ENCODE measurements around the gene NTMT1.

The NTMT1 gene

GRCh38 chr9:129637673-129638439 lies 11.9 kb downstream of the NTMT1 start:
- no peak for DNase-seq

GRCh38 chr9:129639034-129639630 lies 13.2 kb downstream of the NTMT1 start:
- DNase-seq, result no peak

DNA sequence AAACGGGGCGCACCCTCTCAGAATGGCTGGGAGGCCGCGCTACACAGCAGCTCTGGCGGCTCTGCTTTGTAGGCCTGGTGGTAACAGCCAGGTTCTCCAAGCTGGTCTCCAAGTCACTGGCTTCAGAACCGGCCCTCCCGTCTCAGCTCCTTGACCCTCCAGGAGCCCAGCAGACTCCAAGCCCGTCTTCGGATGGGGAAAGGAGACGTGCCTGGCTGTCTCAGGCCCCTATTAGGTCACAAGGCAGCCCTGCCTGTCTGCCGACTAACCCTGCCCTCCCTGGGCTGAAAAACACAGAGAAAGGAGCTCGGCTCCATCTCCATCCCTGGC lies 13.8 kb downstream of the NTMT1 start:
- no peak for DNase-seq

DNA sequence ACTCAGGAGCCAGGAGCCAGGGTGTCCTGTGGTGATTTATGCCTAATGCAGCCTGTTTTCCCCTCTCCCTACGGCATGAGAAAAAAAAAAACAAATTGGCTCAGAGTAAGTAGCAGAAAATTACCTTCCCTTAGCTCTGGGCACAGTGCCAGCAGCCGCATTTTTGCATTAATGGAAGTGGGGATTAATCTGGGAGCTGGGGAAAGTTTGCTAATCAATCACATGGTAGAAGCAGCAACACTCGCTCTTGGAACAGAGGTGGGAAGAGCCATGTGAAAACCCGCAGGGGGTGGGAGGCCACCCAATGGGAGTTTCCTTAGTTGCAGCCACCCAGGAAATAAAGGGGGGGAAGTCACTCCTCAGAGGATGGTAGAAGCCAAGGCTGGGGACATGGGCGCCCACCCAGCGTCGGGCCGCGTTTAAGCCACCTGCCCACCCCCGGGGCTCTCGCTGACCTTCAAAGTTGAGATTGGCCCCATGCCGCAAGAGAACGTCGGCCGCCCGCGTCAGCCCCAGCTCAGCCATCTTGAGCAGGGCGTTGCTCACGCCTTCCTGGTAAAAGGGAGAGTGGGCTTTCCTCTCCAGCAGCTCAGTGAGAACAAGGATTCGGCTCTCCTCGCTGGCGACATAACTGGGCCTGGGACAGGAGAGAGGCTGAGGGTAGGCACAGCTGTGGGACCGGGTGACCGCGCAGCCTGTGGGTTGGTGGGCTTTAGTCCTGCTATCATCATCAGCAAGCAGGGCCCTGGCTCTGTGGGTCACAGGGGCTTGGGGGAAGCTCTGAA lies 14.3 kb downstream of the NTMT1 start:
- DNase-seq, result no peak

DNA sequence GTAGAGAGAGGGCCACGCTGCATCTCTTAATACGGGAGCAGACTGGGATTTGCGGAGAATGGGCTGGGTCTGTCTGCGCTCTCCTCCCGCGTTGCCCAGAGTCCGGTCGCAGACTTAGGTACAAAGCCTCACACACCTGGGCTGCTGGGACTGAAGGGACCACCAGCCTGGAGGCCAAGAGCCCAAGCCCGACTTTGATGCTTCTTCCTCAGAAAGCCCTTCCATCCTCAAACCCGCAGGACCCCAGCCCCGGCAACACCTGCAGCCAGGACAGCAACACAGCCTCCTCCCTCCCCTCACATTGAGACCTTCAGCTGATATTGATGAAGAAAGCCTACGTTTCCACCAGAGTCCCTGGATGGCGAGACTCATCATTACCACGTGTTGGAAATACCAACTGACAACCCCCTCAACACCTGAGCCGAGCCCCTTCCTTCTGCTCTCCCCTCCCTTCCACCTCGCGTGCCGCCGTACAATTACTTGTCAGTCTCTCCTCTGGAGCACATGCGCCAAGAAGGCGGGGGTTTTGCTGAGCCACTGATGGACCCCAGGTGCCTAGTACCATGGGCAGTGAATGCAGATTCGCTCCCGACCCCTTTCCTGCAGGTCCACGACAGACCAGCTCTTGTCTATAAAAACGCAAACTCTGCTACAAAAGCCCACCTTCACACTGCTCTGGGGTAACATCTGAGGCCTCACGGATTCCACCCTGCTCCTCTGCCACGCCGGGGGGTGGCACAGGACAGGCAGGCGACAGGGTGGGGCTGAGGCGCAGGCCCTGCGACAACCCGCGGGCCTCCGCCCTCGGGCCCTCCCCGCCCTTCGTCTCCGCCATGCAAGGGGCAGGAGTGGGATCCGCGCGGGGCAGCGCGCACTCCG lies 15.1 kb downstream of the NTMT1 start:
- no peak for DNase-seq

GRCh38 chr9:129641750-129642585 lies 16.0 kb downstream of the NTMT1 start, which contains the start of gene ASB6:
TSS of gene ASB6 (minus strand) at chr9:129642151. CDS start at chr9:129641999, 152 bp downstream.
- DNase-seq, result peak; percentile 81

DNA sequence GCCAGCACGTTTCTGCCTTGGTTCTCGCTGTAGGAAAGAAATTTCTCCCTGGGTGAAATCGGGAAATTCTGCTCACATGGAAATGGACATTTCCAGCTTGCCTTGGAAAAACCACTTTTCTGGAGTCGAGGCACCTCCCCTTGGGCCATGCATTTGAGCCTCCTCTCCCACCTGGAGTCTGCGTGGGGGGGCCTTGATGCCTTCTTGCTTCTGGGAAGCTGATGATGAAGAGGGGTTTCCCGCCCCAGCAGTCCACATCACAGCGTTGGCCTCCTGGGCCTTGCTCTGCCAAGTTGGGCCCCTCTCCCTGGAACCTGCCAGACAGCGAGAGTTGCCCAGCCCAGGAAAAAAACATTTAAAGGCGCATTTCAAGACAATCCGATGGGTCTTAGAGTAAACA lies 17.7 kb downstream of the NTMT1 start:
- DNase-seq, result no peak

- no peak for DNase-seq
These were observed 18.4 kb downstream of the NTMT1 start for GRCh38 chr9:129644365-129644764.

GRCh38 chr9:129644902-129645301 lies 18.9 kb downstream of the NTMT1 start:
- DNase-seq, result no peak

DNA sequence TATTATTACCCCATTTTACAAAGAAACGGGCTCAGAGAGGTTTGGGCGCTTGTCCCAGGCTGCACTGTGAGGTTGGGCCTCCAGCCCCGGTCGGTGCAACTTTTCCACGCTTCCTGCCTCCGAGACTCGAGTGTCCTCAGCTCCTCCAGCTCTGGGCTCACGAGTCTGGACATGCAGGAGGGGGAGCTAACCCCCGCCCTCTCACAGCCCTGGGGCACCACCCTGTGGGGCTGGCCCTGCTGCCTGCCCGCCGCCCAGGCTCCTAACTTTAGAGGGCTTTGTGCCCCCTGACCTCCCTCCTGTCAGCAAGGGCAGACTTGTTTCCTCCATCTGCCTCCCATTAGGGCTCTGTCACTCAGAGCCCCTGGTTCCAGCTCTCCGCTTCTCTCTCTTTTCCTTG lies 20.3 kb downstream of the NTMT1 start:
- DNase-seq, result no peak

DNA sequence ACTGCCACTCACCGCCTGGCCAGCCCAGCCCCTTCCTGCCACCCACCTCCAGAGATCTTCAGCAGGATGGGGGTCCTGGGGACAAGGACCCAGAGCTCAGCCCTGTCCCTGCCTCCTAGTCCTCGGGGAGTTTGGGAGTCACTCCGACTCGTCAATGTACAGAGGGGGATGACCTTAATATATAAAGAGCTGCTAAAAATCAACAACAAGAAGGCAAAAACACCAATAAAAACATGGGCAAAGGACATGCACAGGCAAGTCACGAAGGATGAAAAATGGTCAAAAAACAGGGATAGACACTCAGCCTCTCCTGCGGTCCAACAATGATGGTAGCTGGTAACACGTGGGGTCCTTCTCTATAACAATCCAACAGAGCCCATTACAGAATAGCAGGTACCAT lies 20.7 kb downstream of the NTMT1 start:
- DNase-seq, result no peak

- DNase-seq, result no peak
These were observed 21.7 kb downstream of the NTMT1 start for GRCh38 chr9:129647635-129648034.

DNA sequence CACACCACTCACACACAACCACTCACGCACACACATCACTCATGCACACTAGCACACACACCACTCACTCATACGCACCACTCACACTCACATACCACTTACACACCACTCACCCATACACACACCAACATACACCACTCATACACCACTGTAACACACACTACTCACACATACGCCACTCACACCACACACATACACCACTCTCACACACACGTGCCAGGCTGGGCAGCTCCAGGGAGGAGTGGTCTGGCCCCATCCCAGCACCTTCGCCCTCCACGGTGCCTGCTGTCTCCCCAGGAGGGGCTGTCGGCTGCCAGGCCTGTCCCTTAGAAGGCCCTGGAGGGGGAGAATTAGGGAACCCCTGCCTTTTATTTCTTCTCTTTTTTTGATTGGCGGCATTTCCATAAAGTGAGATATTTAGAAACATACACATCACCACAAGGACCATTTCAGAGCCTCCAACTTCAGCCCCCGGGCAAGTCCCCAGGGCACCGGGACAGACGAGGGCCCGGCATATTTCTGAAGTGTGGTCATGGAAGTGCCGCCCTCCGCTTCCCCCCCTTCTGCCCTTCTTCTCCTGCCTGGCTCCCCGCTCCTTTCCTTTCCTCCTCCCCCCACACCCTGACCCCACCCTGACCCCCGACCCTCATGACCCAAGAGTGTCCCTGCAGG lies 22.3 kb downstream of the NTMT1 start:
- DNase-seq, result no peak

DNA sequence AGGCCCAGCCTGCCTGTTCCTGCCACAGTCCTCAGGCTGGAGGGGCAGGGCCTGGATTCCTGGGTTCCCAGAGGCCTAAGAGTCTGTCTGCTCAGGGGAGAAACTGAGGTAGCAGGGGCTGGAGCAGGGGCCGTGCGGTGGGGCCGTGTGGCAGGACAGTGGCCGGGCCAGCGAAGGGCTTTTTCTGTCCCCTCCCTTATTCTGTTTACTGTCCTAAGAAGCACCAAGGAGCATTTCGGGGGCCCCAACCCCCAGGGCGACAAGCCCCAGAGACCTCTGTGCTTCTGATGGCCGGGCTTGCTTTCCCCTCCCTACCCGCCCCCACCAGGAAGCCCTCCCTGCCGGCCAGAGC lies 22.8 kb downstream of the NTMT1 start:
- DNase-seq, result no peak

GRCh38 chr9:129649726-129650679 lies 24.0 kb downstream of the NTMT1 start:
- DNase-seq, result no peak

DNA sequence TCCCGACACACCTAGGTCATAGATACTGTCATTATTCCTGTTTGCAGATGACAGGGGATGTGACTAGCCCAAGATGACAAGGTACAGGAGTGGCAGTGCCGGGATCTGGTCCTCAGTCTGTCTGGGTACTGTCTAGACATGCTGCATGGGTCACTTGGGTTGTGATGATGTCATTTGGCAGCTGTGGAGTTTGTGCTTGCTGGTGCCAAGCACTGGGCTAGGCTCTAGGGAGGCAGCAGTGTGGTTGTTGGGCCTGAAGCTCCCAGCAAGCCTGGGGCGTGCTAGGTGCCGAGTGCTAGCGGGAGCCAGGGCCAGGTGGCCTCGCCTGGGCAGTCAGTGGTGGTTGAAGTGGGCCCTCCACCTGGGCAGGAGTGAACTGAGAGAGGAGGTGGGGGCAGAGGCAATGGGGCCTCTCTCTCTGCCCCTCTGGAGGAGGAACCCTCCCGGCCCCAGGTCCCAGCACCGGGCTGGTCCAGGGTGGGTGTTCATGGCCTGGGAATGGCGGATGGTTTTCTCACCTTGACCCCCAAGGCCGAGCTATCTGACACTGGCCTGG lies 24.8 kb downstream of the NTMT1 start:
- DNase-seq, result no peak

DNA sequence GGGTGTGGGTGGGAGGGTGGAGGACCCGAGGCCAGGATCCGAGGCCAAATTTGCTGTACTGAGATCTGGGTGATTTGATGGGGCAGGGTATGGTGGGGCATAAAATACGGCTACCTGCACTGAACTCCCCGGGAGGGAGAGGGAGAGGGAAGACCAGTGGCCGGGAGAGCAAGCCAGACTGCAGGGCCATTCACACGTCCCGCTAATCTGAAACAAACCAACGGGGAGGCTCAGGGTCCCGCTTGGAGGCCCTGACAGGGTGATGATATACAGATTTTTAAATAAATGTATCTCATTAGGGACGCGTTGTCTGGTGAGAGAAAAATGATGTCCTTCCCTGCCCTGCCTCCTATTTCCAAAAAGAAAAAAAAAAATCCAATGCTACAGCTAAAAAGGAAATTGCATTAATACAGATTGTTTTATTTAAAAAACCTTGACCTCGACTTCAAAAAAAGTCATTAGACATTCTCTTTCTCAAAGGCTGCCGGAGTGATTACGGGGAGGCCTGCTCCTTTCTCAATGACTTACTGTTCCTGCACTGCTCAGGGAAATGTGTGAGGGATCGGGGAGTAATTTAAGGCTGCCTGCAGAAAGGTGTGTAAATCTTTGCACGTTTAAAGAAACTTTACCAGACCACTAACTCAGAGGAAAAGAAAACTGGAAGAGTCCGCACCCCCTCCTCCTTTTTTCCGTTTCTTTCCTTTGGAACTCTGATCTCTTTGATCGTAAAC lies 28.0 kb downstream of the NTMT1 start:
- no peak for DNase-seq

DNA sequence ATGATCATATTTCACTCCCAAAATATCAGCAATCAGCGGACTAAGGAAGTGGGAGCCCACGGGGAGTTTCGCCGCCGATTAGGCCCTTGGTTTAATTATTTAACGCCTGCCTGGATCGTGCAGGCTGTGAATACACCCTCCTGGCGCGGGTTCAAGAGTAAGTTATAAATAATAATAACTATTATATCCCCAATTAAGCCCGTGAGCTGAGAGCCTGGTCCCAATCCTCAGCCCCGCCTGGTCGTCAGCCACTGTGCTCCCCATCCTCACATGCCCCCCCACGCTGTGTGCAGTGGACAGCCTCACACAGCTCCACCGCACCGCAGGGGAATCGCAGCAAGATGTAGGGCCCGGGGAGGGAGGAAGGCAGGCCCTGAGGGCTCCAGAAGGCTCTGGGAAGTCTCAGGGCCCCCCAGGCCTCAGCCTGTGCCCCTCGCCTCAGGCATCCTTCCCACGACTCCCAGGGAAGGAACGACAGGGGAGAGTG lies 28.6 kb downstream of the NTMT1 start:
- no peak for DNase-seq

- DNase-seq, result no peak
These were observed 29.2 kb downstream of the NTMT1 start for GRCh38 chr9:129655154-129655553.
